Measurements from ENCODE around the gene B3GAT3. TPM values are rescaled to one million over a fixed set of nuclear protein-coding genes. Genes with fewer than 3 reads are reported as not detected.
A peak's percentile ranks its signal among the peaks of the same experiment; 100 is the strongest.
"Not testable (repeated sequence)": the region's sequence is repeated elsewhere in the genome, so short reads cannot be mapped to it uniquely, and the experiment has no call there.

Gene B3GAT3
- total and polyA plus RNA-seq, 2 donors: 29.4 to 72.2 TPM

DNA sequence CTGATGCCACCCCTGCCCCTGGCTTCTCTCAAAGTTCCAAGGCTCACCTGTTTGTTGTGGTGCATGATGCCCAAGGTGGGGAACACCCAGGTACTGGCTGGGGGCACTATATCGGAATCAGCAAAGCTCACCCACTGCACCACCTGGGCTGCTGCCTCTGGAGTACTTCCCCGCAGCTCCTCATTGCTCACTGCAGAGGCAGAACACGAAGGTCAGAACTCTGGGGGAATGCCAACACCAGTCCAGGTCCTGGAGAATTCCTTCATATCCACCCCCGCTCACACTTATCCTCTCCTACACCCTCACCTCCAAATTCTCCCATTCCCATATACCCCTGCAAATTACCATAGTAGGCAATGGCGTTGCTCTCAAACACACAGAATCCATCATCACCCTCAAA, 50.3 kb downstream of the B3GAT3 start:
- not testable (repeated sequence) for H3K9me3 ChIP-seq (ENCODE audit: control insufficient read depth in 2 of 2, insufficient read depth in 1 of 2, low read length in 1 of 2); DNase-seq (ENCODE audit: low read depth in 6 of 9, low spot score in 9 of 9); H3K4me3 ChIP-seq (ENCODE audit: low read length in 2 of 2); H3K27ac ChIP-seq (ENCODE audit: low read depth in 1 of 2, low read length in 1 of 2); H3K27me3 ChIP-seq (ENCODE audit: control insufficient read depth in 2 of 2, insufficient read depth in 1 of 2, low read length in 1 of 2)
- Histone ChIP-seq H3K4me1 (ENCODE audit: control insufficient read depth in 2 of 2, insufficient read depth in 2 of 2, low read length in 2 of 2) (peaks cover 12 to 22% of the 10 kb centered on the region in 2 donors), H3K36me3 (ENCODE audit: control insufficient read depth in 2 of 2, insufficient read depth in 2 of 2, low read length in 1 of 2) (peaks cover 45 to 70% of the 10 kb centered on the region in 2 donors)
- 99% methylated on average over 5 of the region's 5 CpGs for WGBS

GRCh38 chr11:62570903-62571302, 50.9 kb downstream of the B3GAT3 start:
- Histone ChIP-seq H3K36me3 (ENCODE audit: control insufficient read depth in 2 of 2, insufficient read depth in 2 of 2, low read length in 1 of 2) (peaks cover 45 to 70% of the 10 kb centered on the region in 2 donors), H3K4me1 (ENCODE audit: control insufficient read depth in 2 of 2, insufficient read depth in 2 of 2, low read length in 2 of 2) (peaks cover 12 to 22% of the 10 kb centered on the region in 2 donors)
- not testable (repeated sequence) for DNase-seq (ENCODE audit: low read depth in 6 of 9, low spot score in 9 of 9); H3K4me3 ChIP-seq (ENCODE audit: low read length in 2 of 2); H3K27ac ChIP-seq (ENCODE audit: low read depth in 1 of 2, low read length in 1 of 2); H3K27me3 ChIP-seq (ENCODE audit: control insufficient read depth in 2 of 2, insufficient read depth in 1 of 2, low read length in 1 of 2); H3K9me3 ChIP-seq (ENCODE audit: control insufficient read depth in 2 of 2, insufficient read depth in 1 of 2, low read length in 1 of 2)
- 96% methylated on average over 5 of the region's 5 CpGs for WGBS

- Histone ChIP-seq H3K27ac (ENCODE audit: low read depth in 1 of 2, low read length in 1 of 2) (no peak overlapping the region), H3K4me1 (ENCODE audit: control insufficient read depth in 2 of 2, insufficient read depth in 2 of 2, low read length in 2 of 2) (peaks cover 6 to 11% of the 10 kb centered on the region in 2 donors)
- DNase-seq (ENCODE audit: low read depth in 6 of 9, low spot score in 9 of 9): no peak
Measured at GRCh38 chr11:62569611-62570010, 52.2 kb downstream of the B3GAT3 start.

DNA sequence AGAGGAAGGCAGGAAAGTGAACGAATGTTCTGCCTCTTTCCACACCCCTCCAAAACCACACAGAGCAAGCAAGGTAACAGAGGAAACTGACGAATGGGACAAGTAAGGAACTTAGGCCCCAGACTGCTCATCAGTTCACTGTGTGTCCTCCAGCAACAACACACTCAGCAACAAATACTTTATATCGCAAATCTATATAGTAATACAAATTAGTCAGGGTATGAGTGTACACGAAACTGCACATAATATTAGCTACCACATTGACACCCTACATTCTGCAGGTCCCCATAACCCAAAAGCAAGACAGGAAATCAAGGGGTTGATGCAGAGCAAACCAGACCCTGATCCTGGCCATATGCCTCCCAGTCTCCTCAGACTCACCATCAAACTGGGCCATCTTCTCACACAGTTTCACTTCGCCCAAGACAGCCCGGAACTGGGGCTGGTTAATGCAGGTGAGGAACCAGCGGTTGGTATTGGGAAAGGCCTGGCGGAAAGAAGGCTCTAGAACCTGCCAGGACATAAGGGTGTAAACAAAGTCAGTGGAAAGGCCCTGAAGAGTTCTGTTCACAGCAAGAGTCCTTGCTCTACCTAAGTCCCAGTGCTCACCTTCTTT, 54.7 kb downstream of the B3GAT3 start:
- no peaks in the 10 kb centered on the region for H3K4me1 ChIP-seq (ENCODE audit: control insufficient read depth in 2 of 2, insufficient read depth in 2 of 2, low read length in 2 of 2)
- peaks cover 54 to 87% of the 10 kb centered on the region in 2 donors for H3K36me3 ChIP-seq (ENCODE audit: control insufficient read depth in 2 of 2, insufficient read depth in 2 of 2, low read length in 1 of 2)
- H3K27me3 ChIP-seq (ENCODE audit: control insufficient read depth in 2 of 2, insufficient read depth in 1 of 2, low read length in 1 of 2): no peaks in the 10 kb centered on the region
- WGBS: 90% methylated on average over 8 of the region's 8 CpGs
- H3K9me3 ChIP-seq (ENCODE audit: control insufficient read depth in 2 of 2, insufficient read depth in 1 of 2, low read length in 1 of 2): no peaks in the 10 kb centered on the region
- H3K27ac ChIP-seq (ENCODE audit: low read depth in 1 of 2, low read length in 1 of 2): no peak overlapping the region
- H3K4me3 ChIP-seq (ENCODE audit: low read length in 2 of 2): no peak overlapping the region
- DNase-seq (ENCODE audit: low read depth in 6 of 9, low spot score in 9 of 9): no peak

More at GRCh38 chr11:62569611-62570010, 52.2 kb downstream of the B3GAT3 start:
- H3K27me3 ChIP-seq (ENCODE audit: control insufficient read depth in 2 of 2, insufficient read depth in 1 of 2, low read length in 1 of 2): no peaks in the 10 kb centered on the region
- WGBS: 95% methylated on average over 1 of the region's 1 CpG
- H3K4me3 ChIP-seq (ENCODE audit: low read length in 2 of 2): no peak overlapping the region
- peaks cover 43 to 74% of the 10 kb centered on the region in 2 donors for H3K36me3 ChIP-seq (ENCODE audit: control insufficient read depth in 2 of 2, insufficient read depth in 2 of 2, low read length in 1 of 2)
- H3K9me3 ChIP-seq (ENCODE audit: control insufficient read depth in 2 of 2, insufficient read depth in 1 of 2, low read length in 1 of 2): no peaks in the 10 kb centered on the region

GRCh38 chr11:62566247-62566646, 55.5 kb downstream of the B3GAT3 start:
- H3K27ac ChIP-seq (ENCODE audit: low read depth in 1 of 2, low read length in 1 of 2): peak overlapping the region in 1 of 2 donors; percentile 13
- no peaks in the 10 kb centered on the region for H3K27me3 ChIP-seq (ENCODE audit: control insufficient read depth in 2 of 2, insufficient read depth in 1 of 2, low read length in 1 of 2)
- peaks cover 49 to 87% of the 10 kb centered on the region in 2 donors for H3K36me3 ChIP-seq (ENCODE audit: control insufficient read depth in 2 of 2, insufficient read depth in 2 of 2, low read length in 1 of 2)
- no peak overlapping the region for H3K4me3 ChIP-seq (ENCODE audit: low read length in 2 of 2)
- 98% methylated on average over 8 of the region's 8 CpGs for WGBS
- DNase-seq (ENCODE audit: low read depth in 6 of 9, low spot score in 9 of 9): no peak
- no peaks in the 10 kb centered on the region for H3K9me3 ChIP-seq (ENCODE audit: control insufficient read depth in 2 of 2, insufficient read depth in 1 of 2, low read length in 1 of 2)
- no peaks in the 10 kb centered on the region for H3K4me1 ChIP-seq (ENCODE audit: control insufficient read depth in 2 of 2, insufficient read depth in 2 of 2, low read length in 2 of 2)

Other genes starting within 250 kb of the B3GAT3 start
- gene SCGB1A1, start 203.0 kb downstream of the B3GAT3 start, total RNA-seq: 1.5 TPM
- 27.2 TPM for gene SCGB1A1, start 203.0 kb downstream of the B3GAT3 start, polyA plus RNA-seq
- 40.1 TPM for gene AHNAK, start 75.2 kb downstream of the B3GAT3 start, total RNA-seq
- gene AHNAK, start 75.2 kb downstream of the B3GAT3 start, polyA plus RNA-seq: 35.8 TPM
- 1,700 TPM for gene EEF1G, start 48.1 kb downstream of the B3GAT3 start, total RNA-seq
- 1,365 TPM for gene EEF1G, start 48.1 kb downstream of the B3GAT3 start, polyA plus RNA-seq
- 7.8 TPM for gene TUT1, start 30.5 kb downstream of the B3GAT3 start, total RNA-seq
- 25.3 TPM for gene TUT1, start 30.5 kb downstream of the B3GAT3 start, polyA plus RNA-seq
- gene MTA2, start 20.1 kb downstream of the B3GAT3 start, total RNA-seq: 121 TPM
- gene MTA2, start 20.1 kb downstream of the B3GAT3 start, polyA plus RNA-seq: 79.3 TPM
- 17.8 TPM for gene EML3, start 9.2 kb downstream of the B3GAT3 start, total RNA-seq
- 99.3 TPM for gene EML3, start 9.2 kb downstream of the B3GAT3 start, polyA plus RNA-seq
- 1.7 TPM for gene ROM1, start 8.7 kb downstream of the B3GAT3 start, total RNA-seq
- 7.6 TPM for gene ROM1, start 8.7 kb downstream of the B3GAT3 start, polyA plus RNA-seq
- gene GANAB, start 24.6 kb upstream of the B3GAT3 start, total RNA-seq: 95.9 TPM
- gene GANAB, start 24.6 kb upstream of the B3GAT3 start, polyA plus RNA-seq: 98.4 TPM
- gene INTS5, start 31.3 kb upstream of the B3GAT3 start, total RNA-seq: 8.6 TPM
- 8.1 TPM for gene INTS5, start 31.3 kb upstream of the B3GAT3 start, polyA plus RNA-seq
- 111 TPM for gene C11orf98, start 43.2 kb upstream of the B3GAT3 start, total RNA-seq
- gene C11orf98, start 43.2 kb upstream of the B3GAT3 start, polyA plus RNA-seq: 152 TPM
- 31.1 TPM for gene CSKMT, start 43.3 kb upstream of the B3GAT3 start, total RNA-seq
- 64.6 TPM for gene CSKMT, start 43.3 kb upstream of the B3GAT3 start, polyA plus RNA-seq
- 11.8 TPM for gene UQCC3, start 49.7 kb upstream of the B3GAT3 start, total RNA-seq
- 19.3 TPM for gene UQCC3, start 49.7 kb upstream of the B3GAT3 start, polyA plus RNA-seq
- 4.0 TPM for gene LBHD1, start 50.3 kb upstream of the B3GAT3 start, total RNA-seq
- 14.0 TPM for gene LBHD1, start 50.3 kb upstream of the B3GAT3 start, polyA plus RNA-seq
- gene UBXN1, start 57.1 kb upstream of the B3GAT3 start, total RNA-seq: 142 TPM
- 191 TPM for gene UBXN1, start 57.1 kb upstream of the B3GAT3 start, polyA plus RNA-seq
- gene LRRN4CL, start 67.5 kb upstream of the B3GAT3 start, total RNA-seq: 0.80 TPM
- gene LRRN4CL, start 67.5 kb upstream of the B3GAT3 start, polyA plus RNA-seq: 0.75 TPM
- gene BSCL2, start 85.4 kb upstream of the B3GAT3 start, total RNA-seq: 29.3 TPM
- gene BSCL2, start 85.4 kb upstream of the B3GAT3 start, polyA plus RNA-seq: 76.6 TPM
- gene GNG3, start 85.7 kb upstream of the B3GAT3 start, total RNA-seq: 0.05 TPM
- gene GNG3, start 85.7 kb upstream of the B3GAT3 start, polyA plus RNA-seq: 0.41 TPM
- 7.7 TPM for gene HNRNPUL2, start 105.5 kb upstream of the B3GAT3 start, total RNA-seq
- gene HNRNPUL2, start 105.5 kb upstream of the B3GAT3 start, polyA plus RNA-seq: 44.7 TPM
- gene TTC9C, start 106.5 kb upstream of the B3GAT3 start, total RNA-seq: 37.8 TPM
- gene TTC9C, start 106.5 kb upstream of the B3GAT3 start, polyA plus RNA-seq: 34.9 TPM
- 8.9 TPM for gene ZBTB3, start 132.2 kb upstream of the B3GAT3 start, total RNA-seq
- gene ZBTB3, start 132.2 kb upstream of the B3GAT3 start, polyA plus RNA-seq: 7.7 TPM
- gene POLR2G, start 139.6 kb upstream of the B3GAT3 start, total RNA-seq: 172 TPM
- gene POLR2G, start 139.6 kb upstream of the B3GAT3 start, polyA plus RNA-seq: 150 TPM
- gene TAF6L, start 149.4 kb upstream of the B3GAT3 start, total RNA-seq: 18.9 TPM
- gene TAF6L, start 149.4 kb upstream of the B3GAT3 start, polyA plus RNA-seq: 26.5 TPM
- 36.5 TPM for gene TMEM179B, start 165.4 kb upstream of the B3GAT3 start, total RNA-seq
- 58.2 TPM for gene TMEM179B, start 165.4 kb upstream of the B3GAT3 start, polyA plus RNA-seq
- 19.9 TPM for gene TMEM223, start 170.0 kb upstream of the B3GAT3 start, total RNA-seq
- gene TMEM223, start 170.0 kb upstream of the B3GAT3 start, polyA plus RNA-seq: 18.4 TPM
- gene NXF1, start 183.5 kb upstream of the B3GAT3 start, total RNA-seq: 34.4 TPM
- 186 TPM for gene NXF1, start 183.5 kb upstream of the B3GAT3 start, polyA plus RNA-seq
- gene STX5, start 210.1 kb upstream of the B3GAT3 start, total RNA-seq: 30.0 TPM
- gene STX5, start 210.1 kb upstream of the B3GAT3 start, polyA plus RNA-seq: 31.2 TPM
- gene TEX54, start 210.9 kb upstream of the B3GAT3 start, total RNA-seq: not detected
- gene TEX54, start 210.9 kb upstream of the B3GAT3 start, polyA plus RNA-seq: 1.3 TPM
- 71.2 TPM for gene WDR74, start 217.6 kb upstream of the B3GAT3 start, total RNA-seq
- gene WDR74, start 217.6 kb upstream of the B3GAT3 start, polyA plus RNA-seq: 57.2 TPM